H1 (cell line): Measurements from ENCODE around the gene HPGDS. TPM values are rescaled to one million over a fixed set of nuclear protein-coding genes. Genes with fewer than 3 reads are reported as not detected.

Source experiments
- CTCF ChIA-PET: fragments of 300-600 bp; sonication (Branson Sonifier 250); formaldehyde crosslinking; loops from one replicate; lab custom pipeline; 2021; ENCODE audit not compliant: partially characterized antibody; lab: Charles Lee
- POLR2A ChIA-PET: fragments of 300-600 bp; sonication (Branson Sonifier 250); formaldehyde crosslinking; loops from one replicate; lab custom pipeline; 2021; ENCODE audit warnings: inconsistent platforms; ENCODE audit not compliant: partially characterized antibody; lab: Charles Lee
- DNase-seq, 2 experiments: peaks; one replicate each; pipeline versions ENCODE4 v3.0.0 to v3.0.0-alpha.2; 2010 to 2022; ENCODE audit warnings: low spot score in 2 of 2, low read depth in 1 of 2, mixed read lengths in 1 of 2
- FAIRE-seq: peaks from 2 replicates; lab custom pipeline; 2011; peaks lifted over from hg19 to GRCh38; lab: Jason Lieb, UNC
- H2AFZ ChIP-seq: 2 replicates; pipeline ENCODE4 v1.8.1; 2012; ENCODE audit warnings: low read length, inconsistent platforms
- H2AK5ac ChIP-seq: 2 replicates; pipeline ENCODE4 v1.6.1; 2013; ENCODE audit warnings: low read depth, low read length
- H2BK120ac ChIP-seq: replicated peaks from 2 replicates; pipeline ENCODE3; 2013; ENCODE audit warnings: low read depth, low read length, inconsistent platforms
- H2BK12ac ChIP-seq: 2 replicates; pipeline ENCODE4 v1.6.1; 2013; ENCODE audit warnings: low read depth, low read length
- H2BK15ac ChIP-seq: 2 replicates; pipeline ENCODE4 v1.6.1; 2013; ENCODE audit warnings: low read length
- H2BK20ac ChIP-seq: 2 replicates; pipeline ENCODE4 v1.6.1; 2013; ENCODE audit warnings: low read length
- H2BK5ac ChIP-seq: 2 replicates; pipeline ENCODE4 v1.6.1; 2013; ENCODE audit warnings: low read depth, low read length
- H3K14ac ChIP-seq: 2 replicates; pipeline ENCODE4 v1.6.1; 2013; ENCODE audit warnings: inconsistent platforms; ENCODE audit not compliant: insufficient read length
- H3K18ac ChIP-seq: 2 replicates; pipeline ENCODE4 v1.6.1; 2013; ENCODE audit warnings: low read length; ENCODE audit errors: extremely low read depth
- H3K23ac ChIP-seq: 2 replicates; pipeline ENCODE4 v1.6.1; 2013; ENCODE audit warnings: inconsistent platforms; ENCODE audit not compliant: insufficient read length
- H3K23me2 ChIP-seq: 2 replicates; pipeline ENCODE4 v1.6.1; 2013; ENCODE audit warnings: low read depth, low read length
- H3K27ac ChIP-seq: 2 replicates; pipeline ENCODE4 v1.6.1; 2011; ENCODE audit warnings: low read depth, low read length, inconsistent platforms
- H3K27me3 ChIP-seq, 4 experiments: replicated peaks in 1 of 4; 1 replicate in 1 of 4; 2 replicates in 3 of 4; pipeline versions ENCODE4 v1.6.1 to v1.8.1; 2011 to 2013; ENCODE audit warnings: low read length in 3 of 4, mild to moderate bottlenecking in 3 of 4, inconsistent platforms in 2 of 4, mixed read lengths in 2 of 4, moderate library complexity in 1 of 4; ENCODE audit not compliant: control insufficient read depth in 3 of 4, insufficient read depth in 3 of 4; ENCODE audit errors: extremely low read depth in 1 of 4
- H3K36me3 ChIP-seq, 4 experiments: 2 replicates each; pipeline versions ENCODE4 v1.6.1 to v1.8.1; 2011 to 2013; ENCODE audit warnings: mild to moderate bottlenecking in 4 of 4, low read length in 3 of 4, moderate library complexity in 2 of 4, control low read depth in 1 of 4, inconsistent platforms in 1 of 4; ENCODE audit not compliant: insufficient read depth in 4 of 4, control insufficient read depth in 2 of 4
- H3K4ac ChIP-seq: replicated peaks from 2 replicates; pipeline ENCODE3; 2013; ENCODE audit warnings: low read length, low read depth, mixed read lengths, inconsistent platforms; ENCODE audit not compliant: insufficient read length
- H3K4me1 ChIP-seq, 4 experiments: replicated peaks in 1 of 4; 1 replicate in 1 of 4; 2 replicates in 3 of 4; pipeline versions ENCODE4 v1.6.1 to v1.8.1; 2011 to 2013; ENCODE audit warnings: low read length in 3 of 4, inconsistent platforms in 2 of 4, mixed read lengths in 1 of 4; ENCODE audit not compliant: insufficient read depth in 4 of 4, control insufficient read depth in 3 of 4
- H3K4me2 ChIP-seq, 2 experiments: 2 replicates each; pipeline versions ENCODE4 v1.6.1 to v1.8.1; 2011 to 2013; ENCODE audit warnings: low read depth in 2 of 2, low read length in 2 of 2, control low read depth in 1 of 2, inconsistent platforms in 1 of 2, mild to moderate bottlenecking in 1 of 2; ENCODE audit not compliant: insufficient read depth in 1 of 2
- H3K4me3 ChIP-seq, 4 experiments: fragments of 200-600, 300-600 bp in 1 of 4; sonication (generic), shearing (Covaris generic), sonication (Bioruptor Twin) in 1 of 4; 2 replicates each; pipeline versions ENCODE4 v1.5.1 to v1.8.1; 2011 to 2016; ENCODE audit warnings: low read length in 4 of 4, low read depth in 3 of 4, control low read depth in 2 of 4, inconsistent platforms in 2 of 4, mild to moderate bottlenecking in 2 of 4, mixed read lengths in 1 of 4, moderate library complexity in 1 of 4; ENCODE audit not compliant: insufficient read depth in 2 of 4; ENCODE audit errors: extremely low read depth in 1 of 4
- H3K56ac ChIP-seq: replicated peaks from 2 replicates; pipeline ENCODE3; 2013; ENCODE audit warnings: low read depth, mild to moderate bottlenecking, mixed read lengths, low read length, inconsistent platforms; ENCODE audit not compliant: insufficient read length
- H3K79me1 ChIP-seq: 2 replicates; pipeline ENCODE4 v1.6.1; 2013; ENCODE audit warnings: low read depth, low read length, control low read depth
- H3K79me2 ChIP-seq, 2 experiments: 2 replicates each; pipeline versions ENCODE4 v1.6.1 to v1.8.1; 2012 to 2013; ENCODE audit warnings: low read length in 2 of 2, mild to moderate bottlenecking in 2 of 2, inconsistent platforms in 1 of 2; ENCODE audit not compliant: insufficient read depth in 2 of 2, control insufficient read depth in 1 of 2
- H3K9ac ChIP-seq, 4 experiments: replicated peaks in 1 of 4; 1 replicate in 1 of 4; 2 replicates in 3 of 4; pipeline versions ENCODE4 v1.6.1 to v1.8.1; 2011 to 2013; ENCODE audit warnings: low read depth in 3 of 4, low read length in 3 of 4, control low read depth in 2 of 4, mild to moderate bottlenecking in 2 of 4, moderate library complexity in 2 of 4, inconsistent platforms in 1 of 4; ENCODE audit errors: extremely low read depth in 1 of 4
- H3K9me3 ChIP-seq, 2 experiments: 2 replicates each; pipeline versions ENCODE4 v1.6.1 to v1.8.1; 2012 to 2013; ENCODE audit warnings: mild to moderate bottlenecking in 2 of 2, moderate library complexity in 2 of 2, control low read depth in 1 of 2, inconsistent platforms in 1 of 2, low read depth in 1 of 2, low read length in 1 of 2, mixed read lengths in 1 of 2; ENCODE audit not compliant: insufficient read depth in 2 of 2
- H4K20me1 ChIP-seq, 2 experiments: replicated peaks in 1 of 2; 2 replicates each; pipeline versions ENCODE3 to v1.8.1; 2011 to 2013; ENCODE audit warnings: inconsistent platforms in 2 of 2, low read length in 2 of 2, mild to moderate bottlenecking in 1 of 2; ENCODE audit not compliant: insufficient read depth in 2 of 2, control insufficient read depth in 1 of 2
- H4K5ac ChIP-seq: 2 replicates; pipeline ENCODE4 v1.6.1; 2013; ENCODE audit warnings: low read length, low read depth, mixed read lengths, inconsistent platforms; ENCODE audit not compliant: insufficient read length
- H4K8ac ChIP-seq: 2 replicates; pipeline ENCODE4 v1.8.0; 2013; ENCODE audit warnings: mild to moderate bottlenecking, moderate library complexity, low read length, inconsistent platforms; ENCODE audit not compliant: insufficient read depth; ENCODE audit errors: extremely low read depth
- H4K91ac ChIP-seq: replicated peaks from 2 replicates; pipeline ENCODE3; 2013; ENCODE audit warnings: low read length, mixed read lengths, inconsistent platforms; ENCODE audit not compliant: insufficient read length
- ATF2 ChIP-seq: IDR thresholded peaks from 2 replicates; pipeline ENCODE4 v1.6.1; 2012; ENCODE audit warnings: low read length, inconsistent platforms
- ATF3 ChIP-seq: IDR thresholded peaks from 2 replicates; pipeline ENCODE4 v1.6.1; 2011; ENCODE audit warnings: low read depth, mild to moderate bottlenecking, low read length; ENCODE audit not compliant: insufficient read depth
- BRCA1 ChIP-seq: IDR thresholded peaks from 2 replicates; pipeline ENCODE4 v1.6.1; 2012; ENCODE audit warnings: low read depth, low read length, improper control_type of control experiment
- CBX8 ChIP-seq: fragments of 300-800, 300-1000 bp; sonication (generic); IDR thresholded peaks from 2 replicates; pipeline ENCODE4 v1.7.1; 2016; ENCODE audit warnings: low read depth, low read length, borderline replicate concordance
- FOSL1 ChIP-seq: IDR thresholded peaks from 2 replicates; pipeline ENCODE4 v1.6.1; 2011; ENCODE audit warnings: mild to moderate bottlenecking, low read depth, low read length, moderate library complexity; ENCODE audit not compliant: insufficient read depth
- HDAC2 ChIP-seq, 2 experiments: fragments of 300-600 bp in 1 of 2; sonication (generic) in 1 of 2; IDR thresholded peaks; 2 replicates each; pipeline ENCODE4 v1.6.1; 2011 to 2012; ENCODE audit warnings: low read depth in 2 of 2, low read length in 2 of 2, mild to moderate bottlenecking in 2 of 2, moderate library complexity in 2 of 2, borderline replicate concordance in 1 of 2, inconsistent platforms in 1 of 2
- NRF1 ChIP-seq: IDR thresholded peaks from 2 replicates; pipeline ENCODE4 v1.6.1; 2011; ENCODE audit warnings: mild to moderate bottlenecking, low read depth, low read length, improper control_type of control experiment
- POLR2A ChIP-seq, 2 experiments: IDR thresholded peaks; 1 replicate in 1 of 2; 2 replicates in 1 of 2; pipeline ENCODE4 v1.6.1; 2011; ENCODE audit warnings: low read depth in 2 of 2, low read length in 2 of 2, mild to moderate bottlenecking in 2 of 2; ENCODE audit errors: control extremely low read depth in 1 of 2
- POLR2AphosphoS5 ChIP-seq: IDR thresholded peaks from 2 replicates; pipeline ENCODE4 v1.6.1; 2011; ENCODE audit warnings: low read depth, low read length
- RFX5 ChIP-seq: IDR thresholded peaks from 2 replicates; pipeline ENCODE4 v1.6.1; 2011; ENCODE audit warnings: low read depth, low read length, improper control_type of control experiment, borderline replicate concordance
- RXRA ChIP-seq: IDR thresholded peaks from 2 replicates; pipeline ENCODE4 v1.6.1; 2011; ENCODE audit warnings: low read depth, mild to moderate bottlenecking, low read length, moderate library complexity; ENCODE audit not compliant: insufficient read depth
- SIRT6 ChIP-seq: IDR thresholded peaks from one replicate; pipeline ENCODE4 v1.7.1; 2012; ENCODE audit warnings: low read length, inconsistent platforms
- SP2 ChIP-seq: IDR thresholded peaks from 2 replicates; pipeline ENCODE4 v1.6.1; 2012; ENCODE audit warnings: mild to moderate bottlenecking, low read length, inconsistent platforms
- WGBS, 2 experiments: shearing (Covaris generic) in 1 of 2; methylation state at CpG; one replicate each; pipeline versions ENCODE4 v1.1.6 to v1.1.7; 2013 to 2015; ENCODE audit warnings: low lambda C conversion rate in 2 of 2, mixed read lengths in 2 of 2, inconsistent platforms in 1 of 2, low coverage in 1 of 2, missing lambda C conversion rate in 1 of 2; ENCODE audit not compliant: insufficient replicate concordance in 2 of 2, insufficient coverage in 1 of 2, insufficient read length in 1 of 2; ENCODE audit errors: extremely low coverage in 1 of 2, missing lambda C conversion rate in 1 of 2; 5-methylcytosine and 5-hydroxymethylcytosine counted together
- polyA plus RNA-seq, 7 experiments: library from polyadenylated mRNA; depleted of rRNA in 3 of 7; stranded (reverse) in 5 of 7; unstranded in 2 of 7; fragments of >200 nt in 5 of 7; fragments of 200-250 nt in 2 of 7; gene quantifications; 1 replicate in 5 of 7; 2 replicates in 1 of 7; 4 replicates in 1 of 7; pipeline versions ENCODE4 v1.2.1 to v1.2.3, GENCODE V29; 2011 to 2013; ENCODE audit warnings: missing spikeins in 2 of 7, mixed read lengths in 2 of 7
- total RNA-seq: library from RNA; stranded (reverse); fragmentation: NEBNext Ultra II Directional; extraction: Animal tissue kit (Norgen Biotek cat#: 25700); gene quantifications from 2 replicates; pipeline ENCODE4 v1.2.1, GENCODE V29; 2021

Gene HPGDS
- total and polyA plus RNA-seq, 2 of the 8 experiments (the other 6 are each of a cell fraction or from before 2014, with no cell fraction given) = not detected

GRCh38 chr4:94278781-94279180, 63.9 kb downstream of the HPGDS start:
- Histone ChIP-seq H2BK20ac (no peak overlapping the region), H3K27me3 (no peaks in the 10 kb centered on the region), H4K20me1 (no peaks in the 10 kb centered on the region), H2BK5ac (no peak overlapping the region), H2BK120ac (no peak overlapping the region), H2BK12ac (no peak overlapping the region), H2BK15ac (no peak overlapping the region), H3K79me1 (no peaks in the 10 kb centered on the region), H3K27ac (no peak overlapping the region), H3K9ac (no peak overlapping the region), H3K36me3 (peaks cover 2 to 88% (median 49%) of the 10 kb centered on the region in 4 experiments; a peak in 6 of 8 replicates), H4K8ac (no peak overlapping the region), H3K56ac (no peak overlapping the region), H2AK5ac (no peak overlapping the region), H3K4me2 (no peak overlapping the region), H3K9me3 (no peaks in the 10 kb centered on the region), H4K91ac (no peak overlapping the region), H3K4me3 (no peak overlapping the region), H3K18ac (no peak overlapping the region), H3K14ac (no peak overlapping the region), H3K4me1 (no peaks in the 10 kb centered on the region), H3K23ac (no peak overlapping the region), H4K5ac (no peak overlapping the region), H3K23me2 (no peaks in the 10 kb centered on the region), H3K4ac (no peak overlapping the region), H2AFZ (no peak overlapping the region), H3K79me2 (no peaks in the 10 kb centered on the region)
- DNase-seq = no peak
- 94% methylated on average over 2 of the region's 2 CpGs; no CpG with 5 or more reads in 1 of the 2 experiments for WGBS, 2 experiments
- ChIA-PET CTCF (no interaction called here), POLR2A (no interaction called here)
- no peak for FAIRE-seq
- TF ChIP-seq CBX8 = no peak
- no peak for TF ChIP-seq POLR2AphosphoS5
- no peak for TF ChIP-seq RFX5
- no peak for TF ChIP-seq SP2
- no peak for TF ChIP-seq POLR2A (IDR thresholded peaks at IDR 0.05; ENCODE audit: control extremely low read depth in 1 of 2, low read depth in 2 of 2, low read length in 2 of 2)
- TF ChIP-seq FOSL1 = no peak
- TF ChIP-seq RXRA = no peak
- no peak for TF ChIP-seq ATF3
- no peak for TF ChIP-seq HDAC2 (IDR thresholded peaks at IDR 0.05; ENCODE audit: borderline replicate concordance in 1 of 2, low read depth in 2 of 2, low read length in 2 of 2)
- TF ChIP-seq SIRT6 = no peak
- TF ChIP-seq ATF2 = no peak
- TF ChIP-seq NRF1 = no peak
- no peak for TF ChIP-seq BRCA1
